Fibroblast of skin of abdomen (primary cell): Measurements from ENCODE around the gene ZNF263.

Experiments used
- DNase-seq: peaks from one replicate; pipeline ENCODE4 v3.0.0-alpha.2; 2013

The ZNF263 gene

GRCh38 chr16:3328104-3328503 is 44.8 kb downstream of the ZNF263 start:
- DNase-seq: no peak

- no peak for DNase-seq
These were observed 45.4 kb downstream of the ZNF263 start for GRCh38 chr16:3328643-3329042.
